HCT116 (cell line): Measurements from ENCODE around the gene NUAK2. TPM values are rescaled to one million over a fixed set of nuclear protein-coding genes. Genes with fewer than 3 reads are reported as not detected.

Experiments
- ATAC-seq: fragments of 200-7000 bp; cut with Tn5 transposase; 2 replicates; pipeline ENCODE4 v1.9.1; 2020; ENCODE audit warnings: mild to moderate bottlenecking, moderate library complexity
- BruUV-seq: library from RNA; stranded (reverse); fragments of 400-500 nt; replicated peaks from 2 replicates; lab custom pipeline; 2021; lab: Mats Ljungman, UMichigan
- CTCF ChIA-PET: fragments of 300-600 bp; sonication (Branson Sonifier 250); formaldehyde crosslinking; loops from one replicate; lab custom pipeline; 2021; ENCODE audit warnings: antibody characterized with exemption; lab: Charles Lee
- POLR2A ChIA-PET: fragments of 300-600, 350-600 bp; sonication (Branson Sonifier 250); formaldehyde crosslinking; loops from one replicate; lab custom pipeline; 2021; ENCODE audit warnings: antibody characterized with exemption; lab: Charles Lee
- RAD21 ChIA-PET, 2 experiments: fragments of 300-600 bp; sonication (Branson Sonifier 250); formaldehyde crosslinking; loops; one replicate each; lab custom pipeline; 2023; ENCODE audit warnings: low total read pairs in 2 of 2; ENCODE audit not compliant: uncharacterized antibody in 2 of 2, unreplicated experiment in 2 of 2, low non-redundant PET in 1 of 2; lab: Charles Lee
- DNase-seq: peaks from one replicate; pipeline ENCODE4 v3.0.0-alpha.2; 2010; ENCODE audit warnings: low read depth, low spot score
- H2AFZ ChIP-seq: fragments of 200-600 bp; shearing (Covaris generic), sonication (generic); 2 replicates; pipeline ENCODE4 v1.6.1; 2017; ENCODE audit warnings: low read depth, mixed run types, mixed read lengths, antibody characterized with exemption, low read length; ENCODE audit not compliant: poor library complexity, severe bottlenecking
- H3K27ac ChIP-seq: 2 replicates; pipeline ENCODE4 v1.5.1; 2012; ENCODE audit warnings: low read depth, low read length
- H3K27me3 ChIP-seq: fragments of 200-600 bp; sonication (generic); 2 replicates; pipeline ENCODE4 v1.6.1; 2016; ENCODE audit warnings: mixed run types, low read length, mixed read lengths; ENCODE audit not compliant: insufficient read depth
- H3K36me3 ChIP-seq, 2 experiments: fragments of 200-500 bp in 1 of 2; fragments of 200-600 bp in 1 of 2; sonication (Bioruptor generic) in 1 of 2; sonication (generic) in 1 of 2; 2 replicates each; pipeline versions ENCODE4 v1.5.1 to v1.6.1; 2014 to 2016; ENCODE audit warnings: low read length in 2 of 2, inconsistent platforms in 1 of 2, mixed read lengths in 1 of 2, mixed run types in 1 of 2; ENCODE audit not compliant: insufficient read depth in 2 of 2, control insufficient read depth in 1 of 2
- H3K4me1 ChIP-seq, 2 experiments: fragments of 200-600 bp in 1 of 2; sonication (generic) in 1 of 2; 2 replicates each; pipeline versions ENCODE4 v1.5.1 to v1.6.1; 2012 to 2017; ENCODE audit warnings: low read length in 2 of 2, inconsistent platforms in 1 of 2, mild to moderate bottlenecking in 1 of 2, mixed read lengths in 1 of 2, mixed run types in 1 of 2, moderate library complexity in 1 of 2; ENCODE audit not compliant: insufficient read depth in 2 of 2, control insufficient read depth in 1 of 2
- H3K4me2 ChIP-seq: fragments of 200-600 bp; sonication (generic); 2 replicates; pipeline ENCODE4 v1.6.1; 2017; ENCODE audit warnings: mixed run types, low read length, mixed read lengths
- H3K4me3 ChIP-seq, 2 experiments: fragments of 200-600 bp in 1 of 2; sonication (generic) in 1 of 2; replicated peaks in 1 of 2; 2 replicates each; pipeline ENCODE4 v1.5.1; 2011 to 2016; ENCODE audit warnings: low read length in 2 of 2, control low read depth in 1 of 2, low read depth in 1 of 2, mild to moderate bottlenecking in 1 of 2, mixed read lengths in 1 of 2, mixed run types in 1 of 2
- H3K79me2 ChIP-seq: fragments of 200-600 bp; sonication (generic); 2 replicates; pipeline ENCODE4 v1.6.1; 2017; ENCODE audit warnings: mild to moderate bottlenecking, mixed run types, low read length, moderate library complexity, mixed read lengths; ENCODE audit not compliant: insufficient read depth
- H3K9ac ChIP-seq: fragments of 200-600 bp; sonication (generic); 2 replicates; pipeline ENCODE4 v1.6.1; 2016; ENCODE audit warnings: low read length, mixed read lengths
- H3K9me2 ChIP-seq: fragments of 200-600 bp; sonication (generic), shearing (Covaris generic); 2 replicates; pipeline ENCODE4 v1.6.1; 2017; ENCODE audit warnings: mixed run types, mild to moderate bottlenecking, moderate library complexity; ENCODE audit not compliant: insufficient read depth
- H3K9me3 ChIP-seq, 2 experiments: fragments of 200-500 bp in 1 of 2; fragments of 200-600 bp in 1 of 2; sonication (Bioruptor generic) in 1 of 2; sonication (generic) in 1 of 2; 2 replicates each; pipeline ENCODE4 v1.6.1; 2014 to 2017; ENCODE audit warnings: low read length in 2 of 2, mixed read lengths in 2 of 2, inconsistent platforms in 1 of 2, low read depth in 1 of 2, mild to moderate bottlenecking in 1 of 2, mixed run types in 1 of 2, moderate library complexity in 1 of 2; ENCODE audit not compliant: control insufficient read depth in 1 of 2, insufficient read depth in 1 of 2
- H4K20me1 ChIP-seq: fragments of 200-600 bp; sonication (generic), shearing (Covaris generic); 2 replicates; pipeline ENCODE4 v1.6.1; 2017; ENCODE audit warnings: mixed run types, mild to moderate bottlenecking, moderate library complexity; ENCODE audit not compliant: insufficient read depth
- CBX3 ChIP-seq: IDR thresholded peaks from 2 replicates; pipeline ENCODE4 v1.6.1; 2012; ENCODE audit warnings: low read depth
- EGR1 ChIP-seq: IDR thresholded peaks from 2 replicates; pipeline ENCODE4 v1.6.1; 2012; ENCODE audit warnings: low read depth
- EZH2 ChIP-seq: fragments of 200-600 bp; sonication (generic); IDR thresholded peaks from 2 replicates; pipeline ENCODE4 v1.6.1; 2017; ENCODE audit warnings: antibody characterized with exemption, mixed run types
- FOSL1 ChIP-seq: IDR thresholded peaks from 2 replicates; pipeline ENCODE4 v1.6.1; 2012; ENCODE audit warnings: low read depth
- RAD21 ChIP-seq: IDR thresholded peaks from 2 replicates; pipeline ENCODE4 v1.6.1; 2012; ENCODE audit warnings: low read depth, mild to moderate bottlenecking
- SIN3A ChIP-seq: IDR thresholded peaks from 2 replicates; pipeline ENCODE4 v1.6.1; 2012; ENCODE audit warnings: low read depth
- SP1 ChIP-seq: IDR thresholded peaks from 2 replicates; pipeline ENCODE4 v1.6.1; 2012; ENCODE audit warnings: low read depth
- TCF7L2 ChIP-seq: IDR thresholded peaks from 2 replicates; pipeline ENCODE4 v1.7.0; 2011; ENCODE audit warnings: borderline replicate concordance, inconsistent platforms; ENCODE audit not compliant: insufficient read depth, insufficient read length; ENCODE audit errors: extremely low read depth
- ZNF274 ChIP-seq: fragments of 200-500 bp; sonication (Bioruptor generic); IDR thresholded peaks from 2 replicates; pipeline ENCODE4 v1.6.1; 2014; ENCODE audit warnings: mild to moderate bottlenecking, low read depth, low read length, inconsistent platforms
- intact Hi-C: fragments of 100-400 bp; cut with micrococcal nuclease; formaldehyde crosslinking; loops from 2 replicates; pipeline ENCODE4 v1.10.0; 2022
- total RNA-seq: library from RNA; stranded (reverse); gene quantifications from one replicate; pipeline ENCODE4 v1.2.1, GENCODE V29; 2021; ENCODE audit not compliant: unreplicated experiment
- TF ChIP-seq, protein P1 (sequence below), 3 experiments: fragments of 200-600 bp in 1 of 3; sonication (generic) in 1 of 3; IDR thresholded peaks in 2 of 3; conservative IDR thresholded peaks in 1 of 3; 2 replicates each; pipeline ENCODE4 v1.5.1; 2012 to 2017; ENCODE audit warnings: low read depth in 2 of 3, low read length in 2 of 3, antibody characterized with exemption in 1 of 3, borderline replicate concordance in 1 of 3, control low read depth in 1 of 3, mild to moderate bottlenecking in 1 of 3, mixed read lengths in 1 of 3, mixed run types in 1 of 3, moderate library complexity in 1 of 3; ENCODE audit not compliant: insufficient read depth in 1 of 3

The NUAK2 gene
- total RNA-seq, 1 experiment from 2014 or later, result 3.0 TPM

DNA sequence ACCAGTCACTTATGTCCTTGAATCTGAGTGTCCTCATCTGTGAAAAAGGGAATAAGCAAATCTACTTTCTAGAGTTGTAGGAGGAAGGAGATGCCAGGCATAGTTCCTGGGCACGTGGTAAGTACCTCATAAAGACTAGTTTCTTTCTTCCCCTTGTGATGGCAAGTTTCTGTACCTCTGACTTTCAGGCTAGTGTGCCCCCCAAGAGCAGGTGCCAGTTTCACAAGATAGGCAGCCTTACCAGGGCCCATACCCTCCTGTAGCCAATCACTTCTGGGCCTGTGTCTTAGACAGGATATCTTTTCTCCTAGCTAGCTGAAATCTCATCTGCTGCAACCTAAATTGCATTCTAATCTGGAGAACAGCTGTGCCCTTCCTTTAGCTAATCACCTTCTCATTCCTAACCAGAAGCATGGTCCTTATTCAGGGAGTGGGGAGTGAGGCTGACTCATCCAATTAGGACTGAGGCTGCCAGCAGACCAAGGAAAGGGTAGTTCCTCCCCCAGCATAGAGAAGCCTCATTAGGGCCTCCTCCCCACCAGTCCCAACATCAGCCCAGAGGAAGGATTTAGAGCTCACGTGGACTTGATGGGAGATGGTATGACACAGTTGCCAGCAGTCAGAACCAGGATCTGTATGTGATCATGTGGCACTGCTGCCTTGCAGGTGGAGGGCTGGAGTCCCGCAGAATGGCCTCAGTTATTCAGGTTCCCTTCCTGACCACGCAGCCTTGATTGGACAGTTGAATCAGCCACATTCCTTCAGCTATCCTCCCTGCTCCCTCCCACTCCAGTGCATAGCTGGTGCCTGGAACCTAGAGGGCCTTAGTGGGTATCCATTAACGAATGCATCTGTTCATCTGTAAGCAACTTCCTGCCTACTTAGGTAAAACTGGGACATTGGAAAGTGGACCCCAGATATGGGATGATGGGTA is 27.3 kb upstream of the NUAK2 start (continued):
- TF ChIP-seq ZNF274 (no peak), EZH2 (no peak)

DNA sequence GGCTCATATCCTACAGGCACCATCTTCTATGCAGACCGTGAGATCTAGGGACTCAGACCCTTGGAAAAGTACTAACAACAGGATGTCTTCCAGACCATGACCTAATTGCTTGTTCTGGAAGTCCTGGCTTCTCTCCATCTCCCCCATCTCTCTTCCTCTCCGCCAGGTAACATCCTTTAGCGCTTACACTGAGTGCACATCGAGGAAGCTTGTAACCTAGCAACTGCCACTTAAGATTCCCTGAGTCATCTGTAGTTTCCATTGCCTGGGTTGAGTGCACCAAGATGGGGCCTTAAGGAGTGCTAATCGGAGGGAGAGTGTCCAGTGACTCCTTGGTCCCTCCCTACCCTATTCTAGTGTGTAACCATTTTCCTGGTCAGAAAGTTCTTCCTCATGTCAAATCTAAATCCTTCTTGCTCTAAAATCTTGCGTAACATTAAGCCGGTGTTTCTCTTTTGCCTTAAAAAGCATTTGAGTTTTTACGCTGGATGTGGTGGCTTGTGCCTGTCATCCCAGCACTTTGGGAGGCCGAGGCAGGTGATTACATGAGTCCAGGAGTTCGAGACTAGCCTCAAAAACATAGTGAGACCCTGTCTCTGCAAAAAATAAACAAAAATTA is 25.5 kb upstream of the NUAK2 start:
- intact Hi-C loops, result no loop called here
- no peaks in the 10 kb centered on the region for H3K27me3 ChIP-seq
- no peak overlapping the region for H3K27ac ChIP-seq
- BruUV-seq, result no TSS peak
- H3K9ac ChIP-seq, result no peak overlapping the region
- ChIA-PET RAD21 (no interaction called here), CTCF (interaction anchor here (1.0 kb wide), 1 partner anchor 91 kb away, joined by 3 read pairs; no protein-coding TSS in a partner anchor), POLR2A (no interaction called here)
- H3K36me3 ChIP-seq, result no peaks in the 10 kb centered on the region
- no peak for TF ChIP-seq SIN3A
- no peak for TF ChIP-seq FOSL1
- H3K4me3 ChIP-seq, result no peak overlapping the region
- no peak for ATAC-seq
- no peaks in the 10 kb centered on the region for H3K79me2 ChIP-seq
- H3K9me2 ChIP-seq, result no peaks in the 10 kb centered on the region
- H3K4me1 ChIP-seq, result peaks cover under 1 to 13% of the 10 kb centered on the region in 2 experiments; a peak in 3 of 4 replicates
- no peak for DNase-seq
- no peaks in the 10 kb centered on the region for H3K9me3 ChIP-seq
- H2AFZ ChIP-seq, result no peak overlapping the region
- H4K20me1 ChIP-seq, result no peaks in the 10 kb centered on the region
- H3K4me2 ChIP-seq, result no peak overlapping the region

DNA sequence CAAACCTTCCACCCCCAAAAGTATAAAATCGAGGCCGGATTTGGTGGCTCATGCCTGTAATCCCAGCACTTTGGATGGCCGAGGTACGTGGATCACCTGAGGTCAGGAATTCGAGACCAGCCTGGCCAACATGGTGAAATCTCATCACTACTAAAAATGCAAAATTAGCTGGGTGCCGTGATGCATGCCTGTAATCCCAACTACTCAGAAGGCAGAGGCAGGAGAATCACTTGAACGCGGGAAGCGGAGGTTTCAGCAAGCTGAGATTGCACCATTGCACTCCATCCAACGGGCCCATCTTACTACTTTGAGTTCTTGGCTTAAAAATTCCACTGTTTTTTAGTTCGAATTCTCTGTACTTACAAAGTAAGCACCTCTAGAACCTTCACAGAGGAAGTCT is 24.2 kb upstream of the NUAK2 start:
- RAD21 ChIA-PET, result no interaction called here
- intact Hi-C loops, result no loop called here
- no peak overlapping the region for H3K4me3 ChIP-seq
- ATAC-seq (no peak), DNase-seq (no peak)
- H4K20me1 ChIP-seq, result no peaks in the 10 kb centered on the region
- no peaks in the 10 kb centered on the region for H3K79me2 ChIP-seq
- no peak overlapping the region for H3K4me2 ChIP-seq
- no peak overlapping the region for H3K9ac ChIP-seq
- H3K36me3 ChIP-seq, result no peaks in the 10 kb centered on the region
- POLR2A ChIA-PET, result no interaction called here
- no peak overlapping the region for H2AFZ ChIP-seq
- H3K9me3 ChIP-seq, result no peaks in the 10 kb centered on the region
- H3K27ac ChIP-seq, result no peak overlapping the region
- H3K27me3 ChIP-seq, result no peaks in the 10 kb centered on the region
- no peaks in the 10 kb centered on the region for H3K9me2 ChIP-seq
- CTCF ChIA-PET, result interaction anchor here (1.0 to 1.6 kb wide), 3 partner anchors 8 to 93 kb away, joined by 3 to 6 read pairs (median 3); no protein-coding TSS in a partner anchor
- BruUV-seq, result no TSS peak
- H3K4me1 ChIP-seq, result peaks cover 0 to 12% of the 10 kb centered on the region in 2 experiments; a peak in 2 of 4 replicates
- TF ChIP-seq ZNF274 (no peak), SP1 (no peak), CBX3 (no peak), EGR1 (no peak), TCF7L2 (no peak), RAD21 (no peak)
- TF ChIP-seq, protein P1, sequence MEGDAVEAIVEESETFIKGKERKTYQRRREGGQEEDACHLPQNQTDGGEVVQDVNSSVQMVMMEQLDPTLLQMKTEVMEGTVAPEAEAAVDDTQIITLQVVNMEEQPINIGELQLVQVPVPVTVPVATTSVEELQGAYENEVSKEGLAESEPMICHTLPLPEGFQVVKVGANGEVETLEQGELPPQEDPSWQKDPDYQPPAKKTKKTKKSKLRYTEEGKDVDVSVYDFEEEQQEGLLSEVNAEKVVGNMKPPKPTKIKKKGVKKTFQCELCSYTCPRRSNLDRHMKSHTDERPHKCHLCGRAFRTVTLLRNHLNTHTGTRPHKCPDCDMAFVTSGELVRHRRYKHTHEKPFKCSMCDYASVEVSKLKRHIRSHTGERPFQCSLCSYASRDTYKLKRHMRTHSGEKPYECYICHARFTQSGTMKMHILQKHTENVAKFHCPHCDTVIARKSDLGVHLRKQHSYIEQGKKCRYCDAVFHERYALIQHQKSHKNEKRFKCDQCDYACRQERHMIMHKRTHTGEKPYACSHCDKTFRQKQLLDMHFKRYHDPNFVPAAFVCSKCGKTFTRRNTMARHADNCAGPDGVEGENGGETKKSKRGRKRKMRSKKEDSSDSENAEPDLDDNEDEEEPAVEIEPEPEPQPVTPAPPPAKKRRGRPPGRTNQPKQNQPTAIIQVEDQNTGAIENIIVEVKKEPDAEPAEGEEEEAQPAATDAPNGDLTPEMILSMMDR (IDR thresholded peaks at IDR 0.05 in 2 of 3, conservative IDR thresholded peaks at IDR 0.05 in 1 of 3; ENCODE audit: borderline replicate concordance in 1 of 3, insufficient read depth in 1 of 3, low read depth in 2 of 3, low read length in 2 of 3), result no peak
